Transverse colon (tissue), 4 donors: ENCODE data around the gene IL9. TPM values are rescaled to one million over a fixed set of nuclear protein-coding genes. Genes with fewer than 3 reads are reported as not detected.

Source experiments
- DNase-seq: peaks from one replicate; pipeline ENCODE4 v3.0.0-alpha.2; 2019
- H3K27ac ChIP-seq, 4 donors: fragments of 200-600 bp; sonication (generic); 2 replicates each; pipeline ENCODE4 v1.5.1; 2016 to 2018; ENCODE audit warnings: inconsistent platforms in 4 of 4
- H3K27me3 ChIP-seq: fragments of 200-600 bp; sonication (generic); 2 replicates; pipeline ENCODE4 v1.5.1; 2017; ENCODE audit warnings: inconsistent platforms
- H3K36me3 ChIP-seq, 4 donors: fragments of 200-600 bp; sonication (generic); 2 replicates each; pipeline ENCODE4 v1.5.1; 2017 to 2019; ENCODE audit warnings: inconsistent platforms in 4 of 4
- H3K4me1 ChIP-seq, 4 donors: fragments of 200-600 bp; sonication (generic); 2 replicates each; pipeline ENCODE4 v1.5.1; 2017 to 2020; ENCODE audit warnings: inconsistent platforms in 4 of 4
- H3K4me3 ChIP-seq, 4 donors: fragments of 200-600 bp; sonication (generic); 1 replicate in 1 of 4; 2 replicates in 3 of 4; pipeline versions ENCODE4 v1.5.1 to v1.6.1; 2017 to 2019; ENCODE audit warnings: inconsistent platforms in 4 of 4
- H3K9me3 ChIP-seq, 2 donors: fragments of 200-600 bp; sonication (generic); 2 replicates each; pipeline ENCODE4 v1.5.1; 2017 to 2019; ENCODE audit warnings: inconsistent platforms in 2 of 2
- CTCF ChIP-seq, 5 experiments: fragments of 200-600 bp in 3 of 5; fragments of 450-650 bp in 2 of 5; sonication (generic) in 3 of 5; IDR thresholded peaks; 1 replicate in 2 of 5; 2 replicates in 3 of 5; pipeline ENCODE4 v1.5.1; 2016 to 2017; ENCODE audit warnings: antibody characterized with exemption in 5 of 5, inconsistent platforms in 3 of 5, mild to moderate bottlenecking in 2 of 5, moderate library complexity in 1 of 5
- EP300 ChIP-seq: sonication (generic); formaldehyde crosslinking; IDR thresholded peaks from one replicate; pipeline ENCODE4 v1.6.1; 2017; ENCODE audit warnings: antibody characterized with exemption, low read depth
- POLR2A ChIP-seq: fragments of 450-650 bp; IDR thresholded peaks from one replicate; pipeline ENCODE4 v1.6.1; 2016; ENCODE audit warnings: antibody characterized with exemption, mild to moderate bottlenecking, moderate library complexity
- POLR2AphosphoS5 ChIP-seq, 3 donors: sonication (generic); formaldehyde crosslinking; IDR thresholded peaks; one replicate each; pipeline ENCODE4 v1.6.1; 2016; ENCODE audit warnings: antibody characterized with exemption in 3 of 3
- WGBS, 2 donors: methylation state at CpG; one replicate each; pipeline ENCODE4 v1.1.5; 2018; ENCODE audit warnings: low coverage in 1 of 2; 5-methylcytosine and 5-hydroxymethylcytosine counted together
- in situ Hi-C, 4 donors: fragments of 200-750 bp; cut with MboI; loops; one replicate each; pipeline versions ENCODE4 v1.15.0 to v1.15.1; 2017; ENCODE audit warnings: low sequenced_read_pairs in 3 of 4, low pct_ligation_motif_present in 1 of 4, low pct_unique_long_range_greater_than_20kb in 1 of 4
- intact Hi-C: fragments of 100-400 bp; cut with DNase I; formaldehyde crosslinking; loops from one replicate; pipeline ENCODE4 v1.15.1; 2023; ENCODE audit warnings: low total_unique reads
- total RNA-seq, 4 donors: library from RNA; depleted of rRNA; stranded (reverse); fragments of >200 nt; gene quantifications; one replicate each; pipeline ENCODE4 v1.1.0, GENCODE V29; 2016

Gene IL9
- total RNA-seq, 4 donors from 2014 or later = not detected

DNA sequence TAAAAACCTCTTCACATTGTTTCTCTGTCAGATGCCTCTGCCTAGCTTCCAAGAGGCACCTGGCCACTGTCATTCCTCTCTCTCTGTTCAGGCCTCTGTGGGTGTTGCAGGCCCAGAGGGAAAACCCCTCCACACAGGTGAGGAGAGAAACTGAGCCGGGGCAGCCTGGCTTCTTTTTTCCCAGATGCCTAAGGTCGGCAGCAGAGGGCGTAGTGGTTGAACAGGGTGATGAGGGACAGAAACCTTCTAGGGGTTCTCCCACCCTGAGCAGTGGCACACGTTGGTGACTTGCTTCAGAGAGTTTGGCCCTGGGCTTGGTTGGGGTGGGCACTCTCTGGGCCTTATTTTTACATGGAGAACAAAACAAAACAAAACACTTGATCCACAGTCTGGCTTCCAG lies 12.2 kb downstream of the IL9 start:
- in situ Hi-C loops = loop anchor here in 2 of 4 donors (10.0 kb wide), 1 partner anchor 331 kb away; no protein-coding TSS in a partner anchor
- no peak for DNase-seq
- no peak overlapping the region for H3K4me3 ChIP-seq
- no peaks in the 10 kb centered on the region for H3K27me3 ChIP-seq
- H3K36me3 ChIP-seq = no peaks in the 10 kb centered on the region
- 67 to 82% methylated on average over 1 to 4 of the region's 4 CpGs for WGBS, 2 donors
- H3K9me3 ChIP-seq = no peaks in the 10 kb centered on the region
- TF ChIP-seq POLR2AphosphoS5 (IDR thresholded peaks at IDR 0.05) = no peak
- TF ChIP-seq POLR2A = no peak
- no peak for TF ChIP-seq CTCF (IDR thresholded peaks at IDR 0.05)
- no peak for TF ChIP-seq EP300
- intact Hi-C loops = no loop called here
- peaks cover 0 to 8% (median 4%) of the 10 kb centered on the region in 4 donors for H3K4me1 ChIP-seq
- no peak overlapping the region for H3K27ac ChIP-seq

- no peaks in the 10 kb centered on the region for H3K36me3 ChIP-seq
- TF ChIP-seq EP300 (no peak), POLR2A (no peak), POLR2AphosphoS5 (IDR thresholded peaks at IDR 0.05) (no peak), CTCF (IDR thresholded peaks at IDR 0.05) (no peak)
- no peak for DNase-seq
- H3K9me3 ChIP-seq = no peaks in the 10 kb centered on the region
- WGBS, 2 donors = 82 to 89% methylated on average over 3 of the region's 3 CpGs
- H3K4me1 ChIP-seq = peaks cover 0 to 8% (median 4%) of the 10 kb centered on the region in 4 donors
- H3K27ac ChIP-seq = no peak overlapping the region
- intact Hi-C loops (no loop called here), in situ Hi-C loops (loop anchor here in 2 of 4 donors (10.0 kb wide), 1 partner anchor 332 kb away; no protein-coding TSS in a partner anchor)
- H3K4me3 ChIP-seq = no peak overlapping the region
- H3K27me3 ChIP-seq = no peaks in the 10 kb centered on the region
These were observed 12.6 kb downstream of the IL9 start for GRCh38 chr5:135883026-135883425.

- no peak overlapping the region for H3K27ac ChIP-seq
- no peaks in the 10 kb centered on the region for H3K27me3 ChIP-seq
- intact Hi-C loops = no loop called here
- peaks cover 0 to 5% (median 2%) of the 10 kb centered on the region in 4 donors for H3K4me1 ChIP-seq
- no peak for TF ChIP-seq CTCF (IDR thresholded peaks at IDR 0.05)
- TF ChIP-seq POLR2AphosphoS5 (IDR thresholded peaks at IDR 0.05) = no peak
- no peak for TF ChIP-seq POLR2A
- TF ChIP-seq EP300 = no peak
- no peaks in the 10 kb centered on the region for H3K9me3 ChIP-seq
- WGBS, 2 donors = 55 to 65% methylated on average over 2 to 3 of the region's 3 CpGs
- H3K36me3 ChIP-seq = no peaks in the 10 kb centered on the region
- in situ Hi-C loops = loop anchor here in 2 of 4 donors (10.0 kb wide), 1 partner anchor 333 kb away; no protein-coding TSS in a partner anchor
- DNase-seq = no peak
- no peak overlapping the region for H3K4me3 ChIP-seq
These were observed 13.8 kb downstream of the IL9 start for GRCh38 chr5:135881819-135882218.

GRCh38 chr5:135881244-135881643 lies 14.4 kb downstream of the IL9 start:
- in situ Hi-C loops (loop anchor here in 2 of 4 donors (10.0 kb wide), 1 partner anchor 334 kb away; no protein-coding TSS in a partner anchor), intact Hi-C loops (no loop called here)
- no peak for DNase-seq
- no peak overlapping the region for H3K4me3 ChIP-seq
- H3K9me3 ChIP-seq = no peaks in the 10 kb centered on the region
- H3K27ac ChIP-seq = no peak overlapping the region
- no peaks in the 10 kb centered on the region for H3K27me3 ChIP-seq
- H3K4me1 ChIP-seq = peaks cover 0 to 5% (median 2%) of the 10 kb centered on the region in 4 donors
- TF ChIP-seq POLR2AphosphoS5 (IDR thresholded peaks at IDR 0.05) = no peak
- TF ChIP-seq EP300 = no peak
- TF ChIP-seq POLR2A = no peak
- no peak for TF ChIP-seq CTCF (IDR thresholded peaks at IDR 0.05)
- H3K36me3 ChIP-seq = no peaks in the 10 kb centered on the region
- WGBS, 2 donors = 57% methylated on average over 4 of the region's 4 CpGs; no CpG with 5 or more reads in 1 of the 2 donors
